Measurements from ENCODE around the gene MRPL28.

MRPL28 gene

GRCh38 chr16:373848-374615 lies 3.7 kb upstream of the MRPL28 start:
- H3K4me3 Mint-ChIP-seq: no peak overlapping the region
- no peak overlapping the region for H3K27ac Mint-ChIP-seq
- CTCF ChIA-PET: no interaction called here
- H3K4me1 Mint-ChIP-seq: peaks cover 23% of the 10 kb centered on the region
- H3K27me3 Mint-ChIP-seq: peaks cover 4% of the 10 kb centered on the region
- DNase-seq: no peak
- peaks cover 8% of the 10 kb centered on the region for H3K36me3 Mint-ChIP-seq
- no peaks in the 10 kb centered on the region for H3K9me3 Mint-ChIP-seq

DNA sequence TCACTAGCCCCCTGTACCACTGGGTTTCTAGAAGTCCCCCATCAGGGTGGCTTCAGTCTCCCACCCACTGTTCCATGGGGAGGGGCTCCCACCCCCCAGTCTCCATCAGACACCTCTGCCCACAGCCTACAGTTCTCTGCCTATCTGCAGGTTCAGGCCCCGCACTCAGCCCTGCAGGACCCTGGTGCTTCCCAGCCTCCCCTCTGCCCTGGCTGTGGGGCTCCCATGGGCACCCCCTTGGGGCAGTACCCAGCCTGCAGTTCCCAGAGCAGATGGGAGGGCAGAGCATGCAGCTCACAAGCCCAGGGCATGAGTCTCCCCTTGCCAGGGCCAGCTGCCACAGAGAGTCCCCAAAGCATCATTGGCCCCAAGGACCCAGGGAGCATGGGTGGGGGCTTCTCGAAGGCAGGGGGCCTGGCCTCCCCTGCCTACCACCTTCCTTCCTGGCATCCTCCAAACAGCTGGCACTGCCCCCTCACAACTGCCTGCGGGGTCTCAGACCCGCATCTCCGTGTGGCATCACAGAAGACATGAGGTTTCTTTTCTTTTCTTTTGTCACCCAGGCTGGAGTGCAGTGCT lies 2.8 kb upstream of the MRPL28 start:
- CTCF ChIA-PET: interaction anchor here (3.3 kb wide), 1 partner anchor 11 kb away, joined by 17 read pairs; no protein-coding TSS in a partner anchor
- Mint-ChIP-seq H3K27me3 (peaks cover 4% of the 10 kb centered on the region), H3K9me3 (no peaks in the 10 kb centered on the region), H3K4me3 (no peak overlapping the region), H3K36me3 (peaks cover 11% of the 10 kb centered on the region), H3K27ac (no peak overlapping the region), H3K4me1 (peaks cover 24% of the 10 kb centered on the region)
- DNase-seq: no peak

DNA sequence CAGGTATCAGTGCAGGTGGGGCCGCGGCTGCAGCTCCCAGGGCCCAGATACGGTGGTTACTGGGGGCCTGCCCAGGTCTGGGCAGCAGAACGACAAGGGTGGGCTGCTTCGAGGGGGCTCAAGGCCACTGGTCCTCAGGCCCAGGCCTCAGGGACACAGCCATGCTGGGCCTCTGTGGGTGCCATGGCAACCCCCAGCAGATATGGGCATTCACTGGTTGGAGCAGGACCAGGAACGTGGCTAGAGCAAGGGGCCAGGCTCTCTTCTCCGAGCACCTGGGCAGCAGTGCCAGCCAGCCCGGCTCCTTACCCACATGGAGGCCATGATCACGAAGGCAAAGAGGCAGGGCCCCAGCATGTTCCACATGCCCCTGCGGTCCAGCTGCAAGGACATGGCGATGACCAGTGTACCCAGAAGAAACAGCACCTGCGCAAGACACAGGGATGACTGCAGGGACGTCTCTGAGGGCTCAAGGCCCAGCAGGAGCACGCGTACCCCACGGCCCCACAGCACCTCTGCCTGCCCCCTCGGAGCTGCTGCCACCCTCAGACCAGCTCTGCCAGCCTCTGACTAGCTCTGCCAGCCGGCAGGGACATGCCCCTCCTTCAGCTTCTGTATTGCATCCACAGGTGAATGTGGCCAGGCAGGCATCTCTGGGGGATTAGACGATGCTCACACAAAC lies 2.1 kb upstream of the MRPL28 start:
- no peak for DNase-seq
- Mint-ChIP-seq H3K4me3 (no peak overlapping the region), H3K36me3 (peaks cover 11% of the 10 kb centered on the region), H3K9me3 (no peaks in the 10 kb centered on the region), H3K27ac (no peak overlapping the region), H3K27me3 (peaks cover 4% of the 10 kb centered on the region), H3K4me1 (peaks cover 24% of the 10 kb centered on the region)
- CTCF ChIA-PET: interaction anchor here (3.3 kb wide), 1 partner anchor 10 kb away, joined by 17 read pairs; no protein-coding TSS in a partner anchor

- H3K4me3 Mint-ChIP-seq: no peak overlapping the region
- H3K27ac Mint-ChIP-seq: peak overlapping the region; percentile 33
- H3K36me3 Mint-ChIP-seq: peaks cover 17% of the 10 kb centered on the region
- H3K9me3 Mint-ChIP-seq: no peaks in the 10 kb centered on the region
- H3K4me1 Mint-ChIP-seq: peaks cover 24% of the 10 kb centered on the region
- no peak for DNase-seq
- H3K27me3 Mint-ChIP-seq: peaks cover 4% of the 10 kb centered on the region
- CTCF ChIA-PET: interaction anchor here (1.9 to 3.3 kb wide), 2 partner anchors 8 to 10 kb away, joined by 4 to 17 read pairs; no protein-coding TSS in a partner anchor
Observed at GRCh38 chr16:371515-372301, 1.4 kb upstream of the MRPL28 start.

GRCh38 chr16:370979-371514 lies 709 bp upstream of the MRPL28 start:
- no peak for DNase-seq
- Mint-ChIP-seq H3K36me3 (peaks cover 16% of the 10 kb centered on the region), H3K27me3 (peaks cover 4% of the 10 kb centered on the region), H3K4me3 (peak overlapping the region; percentile 96), H3K9me3 (no peaks in the 10 kb centered on the region), H3K4me1 (peaks cover 24% of the 10 kb centered on the region), H3K27ac (peak overlapping the region; percentile 92)
- CTCF ChIA-PET: interaction anchor here (1.9 to 3.3 kb wide), 2 partner anchors 9 kb away, joined by 4 to 17 read pairs; no protein-coding TSS in a partner anchor

- DNase-seq: no peak
- Mint-ChIP-seq H3K9me3 (no peaks in the 10 kb centered on the region), H3K36me3 (peaks cover 16% of the 10 kb centered on the region), H3K4me1 (peaks cover 24% of the 10 kb centered on the region), H3K27me3 (peaks cover 4% of the 10 kb centered on the region), H3K27ac (no peak overlapping the region), H3K4me3 (peak overlapping the region; percentile 65)
- CTCF ChIA-PET: interaction anchor here (1.9 to 3.3 kb wide), 2 partner anchors 8 to 10 kb away, joined by 4 to 17 read pairs; no protein-coding TSS in a partner anchor
Observed at GRCh38 chr16:369866-370436, 387 bp downstream of the MRPL28 start.

DNA sequence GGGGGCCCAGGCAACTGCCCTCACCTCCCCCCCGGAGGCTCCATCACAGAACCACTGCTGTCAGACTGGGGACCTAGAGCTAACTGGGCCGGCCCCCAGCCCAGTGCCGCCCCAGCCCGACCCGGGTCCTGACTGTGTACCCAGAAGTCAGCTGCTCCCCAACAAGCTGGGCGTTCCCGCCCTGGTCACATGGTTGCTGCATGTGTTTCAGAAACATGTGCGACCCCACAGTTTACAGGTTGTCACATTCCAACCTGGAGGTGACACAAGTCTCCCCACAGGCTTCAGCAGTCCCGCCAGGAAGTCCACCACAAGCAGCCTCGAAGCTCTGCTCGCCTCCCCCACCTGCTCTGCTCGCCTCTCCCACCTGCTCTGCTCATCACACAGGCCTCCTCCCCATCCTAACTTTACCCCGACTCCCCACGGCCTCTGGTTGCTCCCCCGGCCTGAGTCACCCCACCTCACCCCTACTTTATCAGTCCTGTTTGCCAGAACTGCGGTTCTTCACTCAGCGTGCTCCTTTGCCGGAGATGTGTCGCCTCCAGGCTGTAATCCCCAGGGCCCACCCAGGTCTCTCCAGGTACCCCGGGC lies 968 bp downstream of the MRPL28 start:
- H3K4me1 Mint-ChIP-seq: peaks cover 24% of the 10 kb centered on the region
- H3K27me3 Mint-ChIP-seq: peaks cover 4% of the 10 kb centered on the region
- peaks cover 16% of the 10 kb centered on the region for H3K36me3 Mint-ChIP-seq
- H3K27ac Mint-ChIP-seq: peak overlapping the region; percentile 58
- peak overlapping the region; percentile 65 for H3K4me3 Mint-ChIP-seq
- no peak for DNase-seq
- CTCF ChIA-PET: no interaction called here
- H3K9me3 Mint-ChIP-seq: no peaks in the 10 kb centered on the region

DNA sequence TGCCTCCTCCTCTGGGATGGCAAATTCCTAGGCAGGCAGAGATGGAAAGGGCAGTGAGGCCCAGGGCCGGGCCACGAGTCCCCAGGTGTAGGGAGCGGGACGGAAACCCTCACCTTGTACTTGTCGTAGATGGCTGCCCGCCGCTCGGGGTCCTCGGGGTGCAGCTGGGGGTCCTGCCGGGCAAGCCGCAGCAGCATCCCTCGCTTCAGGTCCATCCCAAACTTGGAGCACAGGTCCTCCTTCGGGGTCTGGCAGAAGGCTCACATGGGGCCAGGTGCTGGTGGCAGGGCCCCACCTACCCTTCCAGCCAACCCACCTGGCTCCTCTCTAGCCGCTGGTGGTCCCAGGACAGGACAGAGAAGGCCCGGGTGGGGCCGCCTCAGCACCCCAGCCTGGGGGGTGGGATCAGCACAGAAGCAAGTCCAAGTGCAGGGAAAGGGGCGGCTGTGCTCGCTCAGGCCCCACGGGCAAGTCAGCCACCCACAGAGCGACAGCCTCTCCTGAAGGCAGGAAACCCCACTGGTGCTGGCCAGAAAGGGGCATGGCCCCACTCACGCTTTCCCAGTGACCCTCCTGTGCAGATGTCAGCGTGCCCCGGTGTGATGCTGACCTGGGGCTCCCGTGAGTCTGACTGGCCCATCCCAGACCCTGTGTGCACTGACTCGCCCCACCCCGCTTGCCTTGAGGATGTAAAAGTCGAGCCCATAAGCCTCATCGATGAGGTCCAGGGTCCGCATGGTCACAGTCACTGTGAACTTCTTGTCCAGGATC lies 1.8 kb downstream of the MRPL28 start:
- H3K27ac Mint-ChIP-seq: no peak overlapping the region
- H3K9me3 Mint-ChIP-seq: no peaks in the 10 kb centered on the region
- peaks cover 6% of the 10 kb centered on the region for H3K27me3 Mint-ChIP-seq
- CTCF ChIA-PET: no interaction called here
- no peak for DNase-seq
- H3K4me3 Mint-ChIP-seq: no peak overlapping the region
- peaks cover 16% of the 10 kb centered on the region for H3K36me3 Mint-ChIP-seq
- H3K4me1 Mint-ChIP-seq: peaks cover 24% of the 10 kb centered on the region

DNA sequence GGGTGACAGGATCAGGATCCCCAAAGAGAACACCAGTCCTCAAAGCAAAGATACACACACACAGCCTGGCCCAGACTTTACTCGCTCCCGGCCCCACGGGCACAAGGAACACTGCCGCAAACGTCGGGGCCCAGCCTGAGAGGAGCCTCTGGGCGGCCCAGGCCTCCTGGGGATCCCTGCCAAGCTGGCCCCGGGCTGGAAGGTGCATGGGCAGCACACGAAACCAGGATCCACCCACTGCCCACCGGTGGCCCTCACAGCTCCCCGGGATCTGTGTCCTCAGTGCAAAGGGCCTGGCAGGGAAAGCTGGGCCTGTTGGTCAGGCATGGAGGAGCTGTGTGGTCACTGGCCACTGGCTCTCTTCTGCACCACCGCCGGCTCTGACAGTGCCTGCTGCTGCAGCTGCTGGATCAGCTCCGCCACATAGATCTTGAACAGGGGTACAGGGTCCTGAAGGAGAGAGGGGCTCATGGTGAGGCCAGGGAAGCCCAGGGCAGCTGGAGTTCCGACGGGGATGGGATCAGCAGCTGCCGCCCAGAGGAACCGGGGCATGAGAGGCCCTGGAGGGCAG lies 2.9 kb downstream of the MRPL28 start:
- Mint-ChIP-seq H3K4me3 (no peak overlapping the region), H3K4me1 (peaks cover 25% of the 10 kb centered on the region), H3K9me3 (no peaks in the 10 kb centered on the region), H3K36me3 (peaks cover 13% of the 10 kb centered on the region), H3K27ac (no peak overlapping the region), H3K27me3 (peaks cover 14% of the 10 kb centered on the region)
- no peak for DNase-seq
- CTCF ChIA-PET: no interaction called here

GRCh38 chr16:366476-366875 lies 3.9 kb downstream of the MRPL28 start:
- H3K4me1 Mint-ChIP-seq: peaks cover 25% of the 10 kb centered on the region
- no peaks in the 10 kb centered on the region for H3K9me3 Mint-ChIP-seq
- DNase-seq: no peak
- peaks cover 13% of the 10 kb centered on the region for H3K36me3 Mint-ChIP-seq
- CTCF ChIA-PET: no interaction called here
- H3K4me3 Mint-ChIP-seq: no peak overlapping the region
- H3K27me3 Mint-ChIP-seq: peaks cover 22% of the 10 kb centered on the region
- no peak overlapping the region for H3K27ac Mint-ChIP-seq

- CTCF ChIA-PET: interaction anchor here (6.1 kb wide), 1 partner anchor 259 kb away, joined by 52 read pairs; no protein-coding TSS in a partner anchor
- H3K4me3 Mint-ChIP-seq: no peak overlapping the region
- peaks cover 15% of the 10 kb centered on the region for H3K4me1 Mint-ChIP-seq
- H3K36me3 Mint-ChIP-seq: peaks cover 10% of the 10 kb centered on the region
- H3K9me3 Mint-ChIP-seq: no peaks in the 10 kb centered on the region
- H3K27me3 Mint-ChIP-seq: peaks cover 18% of the 10 kb centered on the region
- no peak overlapping the region for H3K27ac Mint-ChIP-seq
- DNase-seq: no peak
Observed at GRCh38 chr16:364595-365491, 5.5 kb downstream of the MRPL28 start.

Data from activated naive CD4-positive, alpha-beta T cell treated with anti-CD3 and anti-CD28 coated beads, Interleukin-2, amount 10 ng/mL, durations not matched to agents 7 days and 5 days (primary cell).